Bone marrow (tissue), 2 donors: ENCODE results near the gene MAGI1.

Experiments
- DNase-seq, 2 donors: peaks; one replicate each; lab custom pipeline; 2025; lab: John Stamatoyannopoulos, UW

MAGI1 gene

DNA sequence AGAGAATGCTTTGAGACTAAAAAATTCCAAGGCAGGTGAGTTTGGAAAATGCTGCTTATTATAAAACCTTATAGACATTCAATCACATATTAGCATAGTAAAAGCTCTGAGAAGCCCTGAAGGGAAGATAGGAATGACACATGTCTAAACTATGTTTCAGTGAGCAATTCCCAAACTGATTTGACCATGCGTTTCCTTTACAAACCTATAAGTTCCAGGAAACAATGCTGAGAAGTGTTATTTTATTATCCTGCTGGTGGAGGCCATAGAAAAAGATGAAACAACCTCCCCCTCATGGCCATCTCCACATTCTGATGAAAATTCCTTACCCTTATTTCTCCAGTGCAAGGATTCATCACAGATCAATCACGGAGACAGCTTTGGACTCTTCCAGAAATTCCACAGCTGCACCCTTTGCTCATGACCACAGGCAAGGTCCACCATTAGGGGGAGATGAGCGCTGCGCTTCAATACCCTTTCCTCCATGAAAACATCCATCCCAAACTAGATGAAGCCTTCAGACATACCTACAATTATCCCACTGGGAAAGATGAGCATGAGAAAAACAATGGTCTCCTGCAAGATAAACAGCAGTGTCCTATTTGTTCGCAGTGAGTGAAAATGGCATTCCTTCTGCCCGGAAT, 372.1 kb downstream of the MAGI1 start:
- no peak for DNase-seq

- DNase-seq, result no peak
Observed at GRCh38 chr3:65665915-65666314, 372.8 kb downstream of the MAGI1 start.

DNA sequence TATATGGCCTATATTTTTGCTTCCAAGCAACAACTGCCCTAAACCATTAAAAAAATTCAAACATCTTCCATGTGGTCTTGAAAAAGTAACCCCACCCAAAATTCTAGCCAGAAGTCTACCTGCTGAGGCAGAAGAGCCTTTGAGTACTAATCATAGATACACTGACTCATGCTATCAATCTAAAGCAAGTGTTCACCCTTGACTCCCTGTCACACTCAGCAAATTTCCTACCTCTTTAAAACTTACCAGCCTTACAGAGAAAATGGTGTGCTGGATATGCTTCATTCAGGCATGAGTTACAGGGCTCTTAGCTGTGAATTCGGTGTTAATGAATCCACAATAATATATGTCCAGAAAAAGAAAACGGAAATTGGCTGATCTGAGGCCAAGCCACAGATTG, 373.8 kb downstream of the MAGI1 start:
- no peak for DNase-seq

- DNase-seq, result no peak
Observed at GRCh38 chr3:65664446-65664845, 374.3 kb downstream of the MAGI1 start.

GRCh38 chr3:65662095-65662494, 376.6 kb downstream of the MAGI1 start:
- no peak for DNase-seq

- DNase-seq, result no peak
Observed at GRCh38 chr3:65660000-65660598, 378.6 kb downstream of the MAGI1 start.

- no peak for DNase-seq
Observed at GRCh38 chr3:65659396-65659795, 379.3 kb downstream of the MAGI1 start.

DNA sequence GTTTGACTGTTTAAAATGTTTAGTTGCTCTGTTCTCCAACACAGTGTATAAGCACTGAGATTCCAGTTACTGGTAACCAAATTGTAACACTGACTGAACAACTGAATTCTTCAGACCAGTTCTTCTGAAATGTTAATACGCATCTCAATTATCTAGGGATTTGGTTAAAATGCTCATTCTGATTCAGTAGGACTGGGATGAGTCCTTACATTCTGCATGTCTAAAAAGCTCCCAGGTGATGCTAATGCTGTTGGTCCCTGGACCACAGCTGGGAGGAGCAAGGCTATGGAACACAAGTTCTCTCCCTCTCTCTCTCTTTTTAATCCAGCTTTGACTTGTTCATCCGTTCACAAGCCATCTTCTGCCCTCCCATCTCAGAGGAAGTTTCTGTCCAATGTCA, 380.3 kb downstream of the MAGI1 start:
- DNase-seq, result no peak

DNA sequence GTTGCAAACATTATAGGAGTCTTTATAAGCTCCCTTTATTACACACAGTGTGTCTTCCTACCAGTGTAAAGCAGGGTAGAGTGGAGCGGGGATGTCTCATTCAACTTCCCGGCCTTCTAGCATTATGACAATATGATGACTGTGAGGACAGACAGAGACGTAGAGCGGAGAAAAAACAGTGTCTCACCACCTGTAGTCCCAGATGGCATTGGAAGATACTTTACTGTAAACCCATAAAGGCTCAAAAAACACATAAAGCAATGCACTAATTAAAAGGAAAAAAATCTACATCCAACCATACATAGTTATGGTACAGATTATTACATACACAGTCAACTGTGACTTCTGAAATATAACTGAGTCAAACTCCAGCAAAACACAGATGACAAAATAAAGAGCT, 383.7 kb downstream of the MAGI1 start:
- DNase-seq, result no peak

GRCh38 chr3:65653731-65654130, 385.0 kb downstream of the MAGI1 start:
- no peak for DNase-seq

DNA sequence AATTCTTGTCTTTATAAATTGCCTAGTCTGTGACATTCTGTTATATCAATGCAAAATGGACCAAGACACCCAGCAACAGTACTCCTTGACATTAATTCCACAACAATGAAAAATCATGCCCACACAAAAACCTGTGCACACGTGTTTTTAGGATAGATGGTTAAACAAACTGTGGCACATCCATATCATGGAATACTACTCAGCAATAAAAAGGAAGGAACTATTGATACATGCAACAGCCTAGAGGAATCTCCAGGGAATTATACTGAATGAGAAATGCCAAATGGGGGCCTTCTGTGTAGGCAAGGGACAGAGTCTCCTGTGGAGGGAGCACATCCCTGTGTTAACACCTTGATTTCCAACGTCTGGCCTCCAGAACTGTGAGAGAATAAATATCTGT, 388.5 kb downstream of the MAGI1 start:
- DNase-seq, result no peak

DNA sequence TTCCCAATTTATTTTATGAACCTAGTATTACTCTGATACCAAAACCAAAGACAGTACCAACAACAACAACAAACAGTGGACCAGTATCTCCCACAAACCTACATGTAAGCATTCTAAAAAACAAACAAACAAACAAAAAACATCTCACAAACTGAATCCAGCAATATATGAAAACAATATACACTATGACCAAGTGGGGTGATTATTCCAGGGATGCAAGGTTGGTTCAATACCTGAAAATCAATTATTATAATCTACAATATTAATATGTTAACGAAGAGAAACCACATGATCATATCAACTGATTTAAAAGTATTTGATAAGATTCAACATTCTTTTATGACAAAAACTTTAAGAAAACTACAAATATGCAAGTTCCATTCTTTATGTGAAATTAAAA, 391.3 kb downstream of the MAGI1 start:
- DNase-seq, result no peak

DNA sequence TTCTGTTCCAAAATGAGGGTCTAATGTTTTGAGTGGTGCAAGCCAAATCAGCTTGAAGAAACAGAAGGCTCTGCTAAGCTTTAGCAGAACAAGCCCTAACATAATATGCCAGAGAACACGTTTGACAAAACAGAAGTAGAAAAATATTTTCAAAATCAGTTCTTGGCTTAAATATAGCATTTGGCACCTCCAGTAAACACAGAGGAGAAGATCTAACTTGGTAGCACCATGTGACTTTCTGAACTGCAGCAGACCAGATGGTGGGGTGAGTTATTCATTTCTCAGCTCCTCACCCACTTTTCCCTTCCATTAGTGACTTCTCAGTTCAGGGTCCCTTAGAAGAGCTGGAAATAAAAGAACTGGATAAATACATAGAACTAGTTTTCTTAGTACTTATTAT, 395.8 kb downstream of the MAGI1 start:
- DNase-seq, result no peak

- no peak for DNase-seq
Observed at GRCh38 chr3:65641777-65642176, 396.9 kb downstream of the MAGI1 start.

DNA sequence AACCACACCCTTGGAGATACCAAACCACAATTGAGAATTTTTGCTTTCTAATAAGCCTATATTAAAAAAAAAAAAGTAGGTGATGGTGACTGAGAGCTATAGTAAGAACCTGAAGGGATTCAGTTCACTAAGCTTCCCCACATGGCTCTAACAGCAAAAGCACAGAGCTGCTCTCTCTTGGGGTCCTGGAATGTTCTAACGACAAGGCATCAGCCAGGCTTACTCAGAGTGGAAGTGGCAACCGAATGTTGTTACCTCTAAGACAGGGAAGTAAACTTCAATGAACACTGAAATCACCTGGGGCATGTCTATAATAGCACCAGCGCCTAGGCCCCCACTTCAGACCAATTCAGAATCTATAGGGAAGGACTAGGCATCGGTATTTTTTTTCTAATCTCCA, 397.7 kb downstream of the MAGI1 start:
- DNase-seq, result no peak

DNA sequence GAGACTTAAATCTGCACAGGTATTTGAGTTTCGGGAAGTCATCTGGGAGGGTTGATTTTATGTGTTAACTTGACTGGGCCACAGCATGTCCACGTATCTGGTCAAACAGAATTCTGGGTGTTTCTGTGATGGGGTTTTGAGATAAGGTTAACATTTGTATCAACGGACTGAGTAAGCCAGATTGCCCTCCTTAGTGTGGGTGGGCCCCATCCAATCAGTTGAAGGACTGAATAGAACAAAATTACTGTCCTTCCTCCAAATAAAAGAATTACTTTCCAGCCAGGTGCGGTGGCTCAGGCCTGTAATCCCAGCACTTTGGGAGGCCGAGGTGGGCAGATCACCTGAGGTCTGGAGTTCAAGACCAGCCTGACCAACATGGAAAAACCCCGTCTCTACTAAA, 399.3 kb downstream of the MAGI1 start:
- no peak for DNase-seq

- no peak for DNase-seq
Observed at GRCh38 chr3:65638301-65638700, 400.4 kb downstream of the MAGI1 start.

GRCh38 chr3:65636326-65636725, 402.4 kb downstream of the MAGI1 start:
- no peak for DNase-seq

DNA sequence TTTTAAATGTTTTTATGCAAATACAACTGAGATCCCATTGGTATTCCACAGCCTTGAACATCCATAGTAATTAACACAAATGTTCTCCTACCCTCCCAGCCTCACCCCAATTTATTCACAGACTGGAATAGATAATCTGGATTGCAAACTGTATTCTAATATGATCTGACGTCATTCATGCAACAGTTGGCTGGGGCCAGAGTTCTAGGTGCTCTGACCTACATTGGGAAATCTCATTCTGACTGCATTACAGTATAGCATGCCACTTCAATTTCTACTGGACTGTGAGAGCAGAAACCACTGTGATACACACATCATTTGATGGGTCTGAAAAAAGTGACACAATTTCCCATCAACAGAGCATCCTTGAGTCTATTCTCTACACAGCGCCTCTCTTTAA, 403.1 kb downstream of the MAGI1 start:
- no peak for DNase-seq

DNA sequence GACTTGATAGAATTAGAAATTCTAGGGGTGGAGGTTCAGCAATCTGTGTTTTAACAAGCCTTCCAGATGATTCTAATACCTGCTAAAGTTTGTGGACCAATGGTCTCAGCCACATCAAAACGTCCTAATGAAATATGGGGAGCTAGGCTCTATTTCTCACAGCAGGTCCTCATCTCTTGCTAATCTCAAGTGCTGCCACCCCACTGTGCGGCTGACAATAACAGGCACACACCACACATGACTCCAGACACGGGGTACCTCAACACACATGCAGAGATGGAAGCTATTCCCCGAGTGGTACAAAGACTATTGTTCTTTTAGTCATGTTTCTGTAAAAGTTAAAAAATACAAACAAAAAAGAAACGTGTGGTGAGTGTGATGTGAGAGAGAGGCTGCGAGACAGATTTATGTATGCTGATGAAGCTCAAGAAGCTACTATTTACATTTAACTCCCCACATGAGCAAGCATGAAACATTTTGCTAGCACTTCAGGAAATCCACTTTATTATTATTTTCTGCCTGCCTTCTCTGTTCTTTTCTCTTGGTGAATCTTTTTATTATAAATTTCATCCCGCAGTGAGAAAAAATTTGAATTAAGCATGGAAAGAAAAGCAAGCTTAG, 405.6 kb downstream of the MAGI1 start:
- DNase-seq, result no peak

- no peak for DNase-seq
Observed at GRCh38 chr3:65632414-65632813, 406.3 kb downstream of the MAGI1 start.

GRCh38 chr3:65628978-65629377, 409.7 kb downstream of the MAGI1 start:
- DNase-seq, result no peak

DNA sequence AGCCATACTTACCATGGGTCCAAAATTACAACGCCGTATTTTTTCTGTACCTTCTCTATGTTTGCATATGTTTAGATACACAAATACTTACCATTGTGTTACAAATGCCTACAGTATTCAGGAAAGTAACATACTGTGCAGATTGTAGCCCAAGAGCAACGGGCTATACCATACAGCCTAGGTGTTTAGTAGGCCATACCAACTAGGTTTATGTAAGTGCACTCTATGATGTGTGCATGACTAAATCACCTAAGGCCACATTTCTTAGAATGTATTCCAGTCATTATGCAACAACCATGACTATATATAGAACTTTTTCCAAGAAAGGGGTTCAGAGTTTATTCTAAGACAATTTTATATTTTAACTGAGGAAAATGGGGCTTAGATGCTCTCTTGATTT, 411.7 kb downstream of the MAGI1 start:
- no peak for DNase-seq

GRCh38 chr3:65625305-65625704, 413.4 kb downstream of the MAGI1 start:
- no peak for DNase-seq
